ENCODE measurements around the gene GTF2F2.

- TF ChIP-seq GATA2 (IDR thresholded peaks at IDR 0.05; ENCODE audit: low read depth, low read length) (no peak), GATA3 (IDR thresholded peaks at IDR 0.05; ENCODE audit: low read depth, low read length) (no peak)
Observed at GRCh38 chr13:45137526-45137925, 17.2 kb downstream of the GTF2F2 start.

Data from SH-SY5Y (cell line).